CD14-positive monocyte (primary cell): ENCODE data around the gene ERCC6L2. TPM values are rescaled to one million over a fixed set of nuclear protein-coding genes. Genes with fewer than 3 reads are reported as not detected.

ENCODE experiments used
- DNase-seq, 3 donors: peaks; one replicate each; pipeline ENCODE4 v3.0.0-alpha.2; 2011 to 2022
- H2AFZ ChIP-seq: 2 replicates; pipeline ENCODE4 v1.6.0; 2012; ENCODE audit warnings: mild to moderate bottlenecking, low read depth, low read length, inconsistent platforms; ENCODE audit not compliant: insufficient read depth, poor library complexity, severe bottlenecking
- H3K27ac ChIP-seq, 2 donors: 1 replicate in 1 of 2; 2 replicates in 1 of 2; pipeline ENCODE4 v1.5.1; 2012 to 2013; ENCODE audit warnings: low read length in 2 of 2, control low read depth in 1 of 2, inconsistent platforms in 1 of 2, low read depth in 1 of 2, mild to moderate bottlenecking in 1 of 2
- H3K27me3 ChIP-seq, 2 donors: one replicate each; pipeline versions ENCODE4 v1.6.0 to v1.6.1; 2011 to 2013; ENCODE audit warnings: low read length in 2 of 2; ENCODE audit not compliant: control insufficient read depth in 2 of 2, insufficient read depth in 2 of 2
- H3K36me3 ChIP-seq, 2 donors: replicated peaks in 1 of 2; 1 replicate in 1 of 2; 2 replicates in 1 of 2; pipeline versions ENCODE4 v1.5.1 to v1.6.1; 2012 to 2013; ENCODE audit warnings: low read length in 2 of 2, control low read depth in 1 of 2, inconsistent platforms in 1 of 2, mild to moderate bottlenecking in 1 of 2; ENCODE audit not compliant: insufficient read depth in 2 of 2, control insufficient read depth in 1 of 2
- H3K4me1 ChIP-seq, 2 donors: 1 replicate in 1 of 2; 2 replicates in 1 of 2; pipeline versions ENCODE4 v1.5.1 to v1.6.1; 2012 to 2013; ENCODE audit warnings: low read length in 2 of 2, control low read depth in 1 of 2, inconsistent platforms in 1 of 2, mild to moderate bottlenecking in 1 of 2, moderate library complexity in 1 of 2; ENCODE audit not compliant: insufficient read depth in 2 of 2, control insufficient read depth in 1 of 2
- H3K4me2 ChIP-seq: replicated peaks from 2 replicates; pipeline ENCODE3; 2012; ENCODE audit warnings: low read length, moderate library complexity, mild to moderate bottlenecking; ENCODE audit not compliant: poor library complexity, severe bottlenecking; ENCODE audit errors: extremely low read depth
- H3K4me3 ChIP-seq, 3 experiments: fragments of 200-600 bp in 1 of 3; sonication (generic) in 1 of 3; replicated peaks in 1 of 3; 1 replicate in 2 of 3; 2 replicates in 1 of 3; pipeline ENCODE4 v1.5.1; 2011 to 2013; ENCODE audit warnings: low read length in 3 of 3, mild to moderate bottlenecking in 3 of 3, control low read depth in 2 of 3, low read depth in 2 of 3, inconsistent platforms in 1 of 3, moderate library complexity in 1 of 3
- H3K79me2 ChIP-seq: 2 replicates; pipeline ENCODE4 v1.6.0; 2012; ENCODE audit warnings: mild to moderate bottlenecking, control low read depth, inconsistent platforms, low read length, moderate library complexity; ENCODE audit not compliant: insufficient read depth
- H3K9ac ChIP-seq: 2 replicates; pipeline ENCODE4 v1.6.0; 2017; ENCODE audit warnings: low read length, mild to moderate bottlenecking; ENCODE audit not compliant: insufficient read depth, poor library complexity, severe bottlenecking
- H3K9me3 ChIP-seq, 2 donors: replicated peaks in 1 of 2; 1 replicate in 1 of 2; 2 replicates in 1 of 2; pipeline versions ENCODE4 v1.5.1 to v1.6.1; 2012 to 2013; ENCODE audit warnings: low read length in 2 of 2, control low read depth in 1 of 2; ENCODE audit not compliant: control insufficient read depth in 1 of 2, insufficient read depth in 1 of 2
- H4K20me1 ChIP-seq: 2 replicates; pipeline ENCODE4 v1.6.0; 2012; ENCODE audit warnings: mild to moderate bottlenecking, low read length, control low read depth, moderate library complexity; ENCODE audit not compliant: insufficient read depth
- H3K27ac Mint-ChIP-seq, 7 donors: one replicate each; pipeline ENCODE4 v1.8.0; 2020; ENCODE audit warnings: mild to moderate bottlenecking in 7 of 7, mixed read lengths in 7 of 7, moderate library complexity in 6 of 7, inconsistent platforms in 2 of 7
- H3K27me3 Mint-ChIP-seq, 3 donors: one replicate each; pipeline ENCODE4 v1.8.0; 2021 to 2022; ENCODE audit warnings: low read depth in 3 of 3, mild to moderate bottlenecking in 3 of 3, mixed read lengths in 3 of 3, moderate library complexity in 3 of 3, inconsistent platforms in 1 of 3
- H3K36me3 Mint-ChIP-seq, 2 donors: one replicate each; pipeline ENCODE4 v1.8.0; 2020; ENCODE audit warnings: mixed read lengths in 2 of 2, inconsistent platforms in 1 of 2, mild to moderate bottlenecking in 1 of 2
- H3K4me1 Mint-ChIP-seq: one replicate; pipeline ENCODE4 v1.8.0; 2020; ENCODE audit warnings: mild to moderate bottlenecking, mixed read lengths
- H3K4me3 Mint-ChIP-seq, 2 donors: one replicate each; pipeline ENCODE4 v1.8.0; 2020; ENCODE audit warnings: mild to moderate bottlenecking in 2 of 2, mixed read lengths in 2 of 2, moderate library complexity in 1 of 2
- H3K9me3 Mint-ChIP-seq, 7 donors: one replicate each; pipeline ENCODE4 v1.8.0; 2020 to 2022; ENCODE audit warnings: mixed read lengths in 7 of 7, mild to moderate bottlenecking in 6 of 7, moderate library complexity in 6 of 7, inconsistent platforms in 2 of 7
- WGBS: methylation state at CpG from one replicate; pipeline ENCODE4 v1.1.5; 2013; ENCODE audit warnings: missing lambda C conversion rate; ENCODE audit not compliant: insufficient coverage; 5-methylcytosine and 5-hydroxymethylcytosine counted together
- intact Hi-C, 2 donors: fragments of 100-400 bp; cut with micrococcal nuclease; formaldehyde crosslinking; loops; one replicate each; pipeline versions ENCODE4 v1.15.0 to v1.15.1; 2023
- polyA plus RNA-seq, 3 donors: library from polyadenylated mRNA; depleted of rRNA in 1 of 3; unstranded in 2 of 3; stranded (reverse) in 1 of 3; fragments of 300-500 nt in 2 of 3; fragments of >200 nt in 1 of 3; fragmentation: Illumina TruSeq in 2 of 3; gene quantifications; 1 replicate in 2 of 3; 2 replicates in 1 of 3; pipeline ENCODE4 v1.2.3, GENCODE V29; 2012 to 2021
- TF ChIP-seq, protein P1 (sequence below): fragments of 200-600 bp; IDR thresholded peaks from one replicate; pipeline ENCODE4 v1.8.0; 2022; ENCODE audit warnings: antibody characterized with exemption, mild to moderate bottlenecking

The ERCC6L2 gene
- polyA plus RNA-seq, 3 donors = 7.1 to 18.9 (median 7.2) TPM

DNA sequence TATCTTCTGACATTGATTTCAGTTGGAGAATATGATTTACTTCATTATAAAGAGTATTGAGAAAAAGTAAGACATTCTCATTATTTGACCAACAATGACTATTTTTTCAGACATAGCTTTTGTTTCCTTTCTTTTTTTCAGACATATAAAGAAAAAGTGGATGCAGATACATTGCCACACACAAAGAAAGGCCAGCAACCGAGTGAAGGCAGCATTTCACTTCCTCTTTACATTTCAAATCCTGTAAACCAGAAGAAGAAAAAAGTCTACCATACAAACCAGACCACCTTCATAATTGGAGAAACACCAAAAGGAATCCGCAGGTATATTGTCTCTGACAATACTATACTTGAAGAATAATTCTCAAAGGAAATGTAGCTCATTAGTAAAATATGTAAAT is 128.9 kb downstream of the ERCC6L2 start:
- peaks cover 12 to 17% of the 10 kb centered on the region in 2 donors for H3K4me1 ChIP-seq
- no peaks in the 10 kb centered on the region for H3K79me2 ChIP-seq
- H3K9me3 Mint-ChIP-seq = peaks cover 7 to 17% (median 12%) of the 10 kb centered on the region in 7 donors
- H4K20me1 ChIP-seq = no peaks in the 10 kb centered on the region
- no CpG with 5 or more reads among the region's 2 CpGs for WGBS
- H3K4me3 ChIP-seq = no peak overlapping the region
- no peak overlapping the region for H3K27ac Mint-ChIP-seq
- peaks cover 0 to 2% (median 0%) of the 10 kb centered on the region in 3 donors for H3K27me3 Mint-ChIP-seq
- no peaks in the 10 kb centered on the region for H3K27me3 ChIP-seq
- peaks cover 14% of the 10 kb centered on the region for H3K4me1 Mint-ChIP-seq
- H3K36me3 Mint-ChIP-seq = peaks cover 15 to 21% of the 10 kb centered on the region in 2 donors
- no peak overlapping the region for H3K4me2 ChIP-seq
- DNase-seq = no peak
- TF ChIP-seq, protein P1, sequence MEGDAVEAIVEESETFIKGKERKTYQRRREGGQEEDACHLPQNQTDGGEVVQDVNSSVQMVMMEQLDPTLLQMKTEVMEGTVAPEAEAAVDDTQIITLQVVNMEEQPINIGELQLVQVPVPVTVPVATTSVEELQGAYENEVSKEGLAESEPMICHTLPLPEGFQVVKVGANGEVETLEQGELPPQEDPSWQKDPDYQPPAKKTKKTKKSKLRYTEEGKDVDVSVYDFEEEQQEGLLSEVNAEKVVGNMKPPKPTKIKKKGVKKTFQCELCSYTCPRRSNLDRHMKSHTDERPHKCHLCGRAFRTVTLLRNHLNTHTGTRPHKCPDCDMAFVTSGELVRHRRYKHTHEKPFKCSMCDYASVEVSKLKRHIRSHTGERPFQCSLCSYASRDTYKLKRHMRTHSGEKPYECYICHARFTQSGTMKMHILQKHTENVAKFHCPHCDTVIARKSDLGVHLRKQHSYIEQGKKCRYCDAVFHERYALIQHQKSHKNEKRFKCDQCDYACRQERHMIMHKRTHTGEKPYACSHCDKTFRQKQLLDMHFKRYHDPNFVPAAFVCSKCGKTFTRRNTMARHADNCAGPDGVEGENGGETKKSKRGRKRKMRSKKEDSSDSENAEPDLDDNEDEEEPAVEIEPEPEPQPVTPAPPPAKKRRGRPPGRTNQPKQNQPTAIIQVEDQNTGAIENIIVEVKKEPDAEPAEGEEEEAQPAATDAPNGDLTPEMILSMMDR = no peak
- H3K9me3 ChIP-seq = peaks cover 0 to 11% of the 10 kb centered on the region in 2 donors
- H3K4me3 Mint-ChIP-seq = no peak overlapping the region
- no peak overlapping the region for H3K27ac ChIP-seq
- intact Hi-C loops = no loop called here
- H3K36me3 ChIP-seq = peaks cover 4 to 33% of the 10 kb centered on the region in 2 donors
- no peak overlapping the region for H2AFZ ChIP-seq
- no peak overlapping the region for H3K9ac ChIP-seq

DNA sequence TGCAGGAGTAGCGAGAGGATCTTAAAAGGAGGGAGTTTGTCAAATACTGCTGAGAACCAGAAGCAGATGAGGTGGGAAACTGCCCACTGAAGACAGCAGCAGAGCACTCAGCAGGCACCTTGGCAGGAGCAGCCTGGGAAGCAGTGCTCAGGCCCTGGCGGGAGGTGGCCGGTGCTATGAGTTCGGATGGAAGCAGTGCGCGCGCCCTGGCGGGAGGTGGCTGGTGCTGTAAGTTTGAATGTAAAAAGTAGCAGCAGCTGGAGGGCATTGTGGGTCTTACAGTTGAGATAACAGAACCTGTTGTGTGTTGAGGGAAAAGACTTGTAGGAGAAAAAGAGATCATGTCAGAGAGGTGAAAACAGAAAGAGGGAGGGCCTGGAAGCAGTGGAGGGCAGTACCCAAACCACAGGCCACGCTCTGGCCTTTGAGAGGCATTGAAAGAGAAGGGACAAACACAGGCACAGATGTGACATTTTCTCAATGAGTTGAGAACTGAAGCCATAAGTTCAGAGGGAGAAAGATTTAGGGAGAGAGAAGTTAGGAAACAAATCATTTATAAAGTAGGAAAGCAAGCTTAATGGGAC is 130.9 kb downstream of the ERCC6L2 start:
- H3K36me3 Mint-ChIP-seq = peaks cover 15 to 22% of the 10 kb centered on the region in 2 donors
- no peak for DNase-seq
- no peaks in the 10 kb centered on the region for H4K20me1 ChIP-seq
- peaks cover 0 to 8% of the 10 kb centered on the region in 2 donors for H3K9me3 ChIP-seq
- H3K9ac ChIP-seq = no peak overlapping the region
- H3K4me2 ChIP-seq = no peak overlapping the region
- peaks cover 4 to 12% (median 7%) of the 10 kb centered on the region in 7 donors for H3K9me3 Mint-ChIP-seq
- TF ChIP-seq, protein P1 = no peak
- no peak overlapping the region for H3K4me3 ChIP-seq
- H3K4me1 Mint-ChIP-seq = peaks cover 15% of the 10 kb centered on the region
- H3K36me3 ChIP-seq = peaks cover 12 to 51% of the 10 kb centered on the region in 2 donors
- H3K27ac ChIP-seq = no peak overlapping the region
- H3K79me2 ChIP-seq = no peaks in the 10 kb centered on the region
- peaks cover 0 to 3% (median 0%) of the 10 kb centered on the region in 3 donors for H3K27me3 Mint-ChIP-seq
- H3K27ac Mint-ChIP-seq = no peak overlapping the region
- no peak overlapping the region for H3K4me3 Mint-ChIP-seq
- H3K27me3 ChIP-seq = no peaks in the 10 kb centered on the region
- whole genome bisulfite sequencing = 95% methylated on average over 4 of the region's 9 CpGs
- no peak overlapping the region for H2AFZ ChIP-seq
- H3K4me1 ChIP-seq = peaks cover 12 to 17% of the 10 kb centered on the region in 2 donors
- intact Hi-C loops = no loop called here
